HS-5 (cell line): Measurements from ENCODE around the gene PGLYRP4.

Experiments used
- DNase-seq: peaks from one replicate; pipeline ENCODE4 v3.0.0-alpha.2; 2012; ENCODE audit warnings: low read depth

Gene PGLYRP4, protein sequence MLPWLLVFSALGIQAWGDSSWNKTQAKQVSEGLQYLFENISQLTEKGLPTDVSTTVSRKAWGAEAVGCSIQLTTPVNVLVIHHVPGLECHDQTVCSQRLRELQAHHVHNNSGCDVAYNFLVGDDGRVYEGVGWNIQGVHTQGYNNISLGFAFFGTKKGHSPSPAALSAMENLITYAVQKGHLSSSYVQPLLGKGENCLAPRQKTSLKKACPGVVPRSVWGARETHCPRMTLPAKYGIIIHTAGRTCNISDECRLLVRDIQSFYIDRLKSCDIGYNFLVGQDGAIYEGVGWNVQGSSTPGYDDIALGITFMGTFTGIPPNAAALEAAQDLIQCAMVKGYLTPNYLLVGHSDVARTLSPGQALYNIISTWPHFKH

DNA sequence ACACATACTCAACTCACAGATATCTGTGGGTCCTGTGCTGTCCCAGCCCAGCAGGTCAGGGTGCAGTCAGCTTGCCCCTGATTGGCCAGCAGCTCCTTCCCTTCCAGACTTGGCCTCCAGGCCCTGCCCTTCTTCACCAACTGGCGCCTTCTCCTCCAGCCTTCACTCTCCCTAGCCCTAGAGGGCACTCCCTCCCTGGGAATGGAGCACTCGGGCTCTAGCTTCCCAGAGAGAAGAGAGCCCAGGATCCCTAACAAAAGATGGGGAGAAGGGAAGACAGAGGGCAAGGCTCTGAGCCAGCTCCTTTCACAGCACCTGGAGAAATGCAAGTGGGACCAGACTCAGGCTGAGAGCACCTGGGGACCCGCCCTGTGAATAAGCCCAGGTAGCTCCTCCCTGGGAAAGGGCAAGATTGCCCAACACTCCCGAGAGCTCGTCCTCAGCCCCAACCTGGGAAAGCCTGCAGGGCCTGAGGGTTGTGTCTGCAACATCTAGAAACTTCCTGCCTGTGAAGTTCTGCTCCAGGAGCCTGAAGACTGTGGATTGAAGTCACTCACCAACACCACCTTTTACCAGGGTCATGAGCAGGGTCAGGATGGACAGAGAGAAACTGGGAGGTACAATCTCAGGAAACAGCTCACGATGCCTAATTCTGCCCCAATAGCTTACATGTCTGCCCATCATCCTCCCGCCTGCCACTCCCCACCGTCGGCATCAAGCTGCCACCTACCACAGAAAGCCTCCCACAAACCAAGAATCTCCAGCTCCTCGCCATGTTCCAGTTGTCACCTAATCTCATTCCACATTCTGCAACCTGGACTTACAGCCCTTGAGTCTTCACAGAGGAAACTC is at the start of gene PGLYRP4:
Gene PGLYRP4 (minus strand): TSS at position 331 of the 852 bp plus-strand sequence. CDS start 909 bp downstream, outside the sequence.
- no peak for DNase-seq

DNA sequence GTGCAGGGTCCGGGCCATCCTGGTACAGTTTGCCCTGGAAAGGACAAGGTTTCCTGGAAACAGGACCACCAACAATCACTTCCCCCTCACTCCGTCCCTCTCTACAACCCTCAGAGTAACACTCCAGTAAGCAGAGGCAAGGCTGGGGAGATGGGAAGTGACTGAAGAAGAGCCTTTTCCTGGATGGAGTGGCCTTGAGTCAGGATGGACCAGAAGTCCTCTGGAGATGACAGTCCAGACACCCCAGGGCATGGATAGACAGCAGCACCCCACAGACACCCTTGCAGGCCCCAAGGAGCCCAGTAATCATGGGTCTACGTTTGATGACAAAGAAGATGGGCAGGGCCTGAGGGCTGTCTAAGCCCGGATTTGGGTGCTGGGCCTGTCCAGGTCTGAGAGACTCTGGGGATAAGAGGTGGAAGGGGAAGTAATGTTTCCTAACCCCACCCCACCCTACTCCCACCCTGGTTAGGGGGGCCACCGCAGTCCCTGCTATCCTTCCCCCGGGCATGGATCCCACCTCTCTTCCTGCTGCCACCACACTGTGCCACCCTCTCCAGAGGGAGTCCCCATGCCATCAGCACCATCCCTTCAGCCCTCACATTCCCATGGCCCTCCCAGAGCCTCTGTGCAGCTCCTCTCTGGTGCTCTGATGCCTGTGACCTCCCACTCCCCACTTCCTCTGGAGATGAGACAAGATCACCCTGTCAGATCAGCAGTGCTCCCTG is 49.4 kb upstream of the PGLYRP4 start:
- DNase-seq = no peak

DNA sequence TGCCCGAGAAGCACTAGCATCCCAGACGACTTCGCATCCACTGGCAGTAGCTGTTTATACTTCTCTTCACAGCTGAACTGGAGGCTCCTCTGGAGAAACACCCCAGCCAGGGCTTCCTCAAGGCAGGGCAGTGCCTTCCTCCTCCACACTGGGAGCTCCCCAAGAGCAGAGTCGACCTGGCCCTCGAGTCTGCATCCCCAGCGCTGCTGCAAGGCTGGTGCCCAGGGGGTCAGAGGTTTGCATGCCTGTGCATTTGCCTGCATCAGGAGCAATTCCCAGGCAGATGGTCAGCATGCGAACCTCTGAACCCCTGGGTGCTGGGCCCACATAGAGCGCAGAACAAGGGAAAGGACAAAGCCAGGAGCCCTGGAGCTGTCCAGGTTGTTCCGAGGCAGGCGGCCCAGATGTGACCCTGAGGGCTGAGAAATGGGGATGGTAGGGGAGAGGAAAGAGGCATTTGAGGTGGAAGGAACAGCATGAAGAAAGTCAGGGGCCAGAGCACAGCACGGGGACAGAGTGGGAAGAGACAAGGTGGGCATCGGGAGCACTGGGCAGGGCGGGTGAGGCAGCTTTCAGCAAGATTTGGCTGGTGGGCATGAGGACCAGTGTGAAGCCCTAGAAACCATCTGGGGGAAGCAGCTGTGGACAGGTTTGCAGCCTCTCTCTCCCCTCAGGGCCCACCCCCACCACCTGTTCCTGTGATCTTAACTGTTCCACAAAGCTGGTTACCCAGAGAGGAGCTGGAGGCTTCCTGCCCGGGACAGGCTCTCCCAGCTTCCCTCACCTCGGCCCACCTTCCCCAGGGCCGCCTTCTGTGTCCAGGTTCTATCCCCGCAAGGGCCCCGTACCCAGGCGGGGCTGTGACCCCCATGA is 48.6 kb upstream of the PGLYRP4 start:
- DNase-seq = no peak

DNA sequence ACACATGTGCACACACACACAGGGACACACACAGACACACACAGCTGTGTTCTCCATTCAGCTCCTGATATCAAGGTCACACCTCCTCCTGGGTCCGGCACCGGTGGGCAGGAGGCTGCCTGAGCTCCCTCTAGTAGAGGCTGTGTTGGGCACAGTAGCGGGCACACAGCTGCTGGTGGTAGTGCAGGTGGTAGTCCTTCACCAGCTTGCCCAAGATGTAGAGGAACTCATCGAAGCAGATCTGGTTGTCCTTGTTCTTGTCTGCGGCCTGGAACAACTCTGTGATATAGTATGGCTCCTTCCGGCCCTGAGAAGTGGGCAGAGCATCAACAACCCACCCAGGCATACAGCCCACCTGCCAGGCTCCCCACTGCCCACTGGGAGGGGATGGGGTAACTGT is 47.8 kb upstream of the PGLYRP4 start:
- no peak for DNase-seq

DNA sequence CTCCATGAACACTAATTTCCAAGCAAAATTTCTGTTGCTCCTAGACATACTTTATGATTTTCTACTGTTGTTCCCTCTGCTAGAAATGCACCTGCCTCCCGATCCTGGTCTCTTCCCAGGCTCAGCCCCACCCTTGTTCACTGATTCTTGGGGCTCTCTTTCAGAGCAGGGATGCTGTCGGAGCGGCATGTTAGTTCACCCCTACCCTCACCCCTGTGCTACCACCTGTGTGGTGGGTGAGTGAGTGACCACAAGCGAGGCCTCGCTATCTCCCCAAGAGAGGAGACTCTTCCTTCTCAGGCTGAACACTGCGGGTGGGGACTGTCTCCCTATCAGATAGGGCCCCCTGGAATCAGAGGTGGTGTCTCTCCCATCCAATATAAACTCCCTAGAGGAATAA is 47.1 kb upstream of the PGLYRP4 start:
- DNase-seq = no peak

DNA sequence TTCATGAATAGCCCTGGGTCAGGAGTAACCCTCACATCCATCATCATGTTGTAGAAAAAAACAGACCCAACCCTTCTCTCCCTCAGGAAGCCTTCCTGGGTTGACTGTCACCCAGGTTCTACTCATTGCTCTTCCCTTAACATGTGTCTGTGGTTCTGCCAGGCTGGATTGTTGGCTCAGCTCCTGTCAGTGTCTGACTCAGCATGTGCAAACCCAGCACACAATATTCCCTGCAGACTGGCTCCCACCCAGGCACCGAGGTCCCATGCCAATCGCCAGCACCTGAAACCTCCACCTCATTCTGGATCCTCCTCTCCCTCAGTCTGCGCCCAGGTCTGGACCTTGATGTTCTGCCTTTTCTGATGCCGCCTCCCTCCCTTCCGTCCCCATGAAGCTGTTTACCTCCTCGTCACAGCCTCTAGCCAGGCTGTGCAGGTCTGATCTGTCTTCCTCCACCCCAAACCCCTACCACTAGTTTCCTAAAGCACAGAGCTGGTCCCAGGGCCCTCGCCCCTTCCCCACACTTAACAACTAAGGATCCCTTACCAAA is 46.6 kb upstream of the PGLYRP4 start:
- DNase-seq = peak; percentile 29

DNA sequence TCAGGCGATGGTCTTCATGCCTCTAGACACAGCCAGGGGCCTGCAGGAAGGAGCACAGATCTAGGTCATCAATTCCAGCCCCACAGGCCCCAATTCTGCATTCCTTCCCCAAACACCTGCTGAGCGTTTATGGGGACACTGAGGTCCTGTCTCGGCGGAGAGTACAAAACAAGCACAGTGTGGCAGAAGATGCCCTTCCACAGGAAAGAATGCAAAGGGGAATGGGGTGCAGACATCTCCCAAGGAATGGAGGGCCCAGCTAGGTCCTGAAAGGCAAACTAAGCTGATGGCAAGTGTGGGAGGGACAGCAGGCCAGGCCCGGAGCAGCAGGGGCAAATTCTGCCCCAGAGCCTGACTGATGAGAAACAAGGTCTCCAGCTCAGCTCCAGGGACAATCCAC is 45.8 kb upstream of the PGLYRP4 start:
- DNase-seq = no peak

DNA sequence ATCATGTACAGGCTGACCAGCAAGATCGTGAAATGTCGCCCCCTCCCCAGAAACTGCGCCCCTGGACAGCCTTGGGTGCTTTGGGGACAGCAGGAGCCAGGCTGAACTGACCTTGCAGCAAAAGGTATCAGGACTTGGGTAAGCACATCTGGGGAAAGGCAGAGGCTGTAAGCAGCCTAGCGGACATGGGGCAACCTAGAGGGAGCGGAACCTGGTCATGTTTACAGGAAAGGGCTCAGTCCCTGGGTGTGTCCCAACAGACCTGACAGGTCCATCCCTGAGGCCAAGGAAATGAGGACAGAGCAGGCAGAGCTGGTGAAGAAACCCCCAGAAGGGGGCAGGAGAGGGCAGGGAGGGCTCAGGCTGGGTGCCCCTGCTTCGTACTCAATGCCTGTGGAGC is 45.3 kb upstream of the PGLYRP4 start:
- no peak for DNase-seq

DNA sequence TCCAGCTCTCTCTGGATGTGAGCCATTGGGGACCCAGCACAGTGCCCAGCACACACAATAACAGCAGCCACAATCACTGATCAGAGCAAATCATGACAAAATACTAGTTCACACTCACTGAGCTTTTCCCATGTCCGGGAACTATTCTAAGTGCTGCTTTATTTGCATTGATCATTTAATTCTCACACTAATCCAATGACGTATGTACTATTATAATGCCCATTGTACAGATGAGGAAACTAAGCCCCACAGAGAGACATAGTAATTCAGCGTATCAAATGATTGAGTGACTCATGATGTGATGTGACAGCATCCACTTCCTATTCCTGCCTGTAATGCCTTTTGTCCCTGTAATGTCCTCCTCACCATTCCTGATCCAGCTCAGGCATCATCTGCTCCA is 44.2 kb upstream of the PGLYRP4 start:
- DNase-seq = no peak

DNA sequence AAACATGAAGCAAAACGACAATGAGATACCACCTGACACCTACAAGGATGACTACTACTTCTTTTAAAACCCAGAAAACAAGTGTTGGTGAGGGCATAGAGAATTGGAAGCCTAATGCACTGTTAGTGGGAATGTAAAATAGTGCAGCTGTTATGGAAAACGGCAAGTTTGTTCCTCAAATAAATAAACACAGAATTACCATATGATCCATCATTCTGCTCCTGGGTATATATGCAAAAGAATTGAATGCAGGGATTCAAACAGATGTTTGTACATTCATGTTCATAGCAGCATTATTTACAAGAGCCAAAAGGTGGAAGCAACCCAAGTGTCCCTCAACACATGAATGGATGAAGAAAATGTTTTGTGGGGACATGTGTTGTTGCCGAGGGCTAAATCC is 43.6 kb upstream of the PGLYRP4 start:
- no peak for DNase-seq

DNA sequence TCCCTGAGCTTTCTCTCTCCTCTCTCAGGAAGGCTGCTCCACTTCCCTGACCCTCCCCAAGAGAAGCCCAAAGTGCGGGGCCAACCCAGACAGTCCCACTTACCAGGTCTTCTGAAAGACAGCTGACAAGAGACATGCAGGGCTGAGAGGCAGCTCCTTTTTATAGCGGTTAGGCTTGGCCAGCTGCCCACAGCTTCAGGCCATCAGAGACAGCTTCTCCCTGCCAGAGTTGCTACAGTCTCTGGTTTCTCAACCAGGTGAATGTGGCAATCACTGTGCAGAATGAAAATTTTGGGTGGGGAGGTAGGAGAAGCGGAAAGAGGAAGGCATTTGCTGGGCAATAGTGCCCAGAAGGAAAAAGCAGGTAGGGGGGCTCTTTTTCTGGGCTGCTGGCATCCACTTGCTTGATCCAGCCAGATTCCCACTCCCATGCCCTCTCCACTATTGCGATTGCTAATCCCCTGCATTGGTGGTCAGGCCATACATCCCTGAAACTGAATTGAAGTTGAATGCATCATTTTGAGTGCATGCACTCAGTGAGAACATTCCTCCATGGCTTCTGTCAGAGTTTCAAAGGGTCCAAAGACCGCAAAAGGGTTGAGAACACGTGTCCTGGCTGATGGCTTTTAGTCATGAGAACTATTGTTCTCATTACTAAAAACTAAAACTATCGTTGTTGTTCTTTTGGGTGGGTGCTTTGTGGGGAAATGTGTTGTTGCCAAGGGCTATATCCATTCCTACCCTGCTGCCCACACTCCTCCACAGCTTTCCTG is 42.5 kb upstream of the PGLYRP4 start, which contains the start of gene S100A8:
Gene S100A8 (minus strand): TSS at position 136 of the 773 bp plus-strand sequence. CDS start 538 bp downstream, outside the sequence.
- no peak for DNase-seq

DNA sequence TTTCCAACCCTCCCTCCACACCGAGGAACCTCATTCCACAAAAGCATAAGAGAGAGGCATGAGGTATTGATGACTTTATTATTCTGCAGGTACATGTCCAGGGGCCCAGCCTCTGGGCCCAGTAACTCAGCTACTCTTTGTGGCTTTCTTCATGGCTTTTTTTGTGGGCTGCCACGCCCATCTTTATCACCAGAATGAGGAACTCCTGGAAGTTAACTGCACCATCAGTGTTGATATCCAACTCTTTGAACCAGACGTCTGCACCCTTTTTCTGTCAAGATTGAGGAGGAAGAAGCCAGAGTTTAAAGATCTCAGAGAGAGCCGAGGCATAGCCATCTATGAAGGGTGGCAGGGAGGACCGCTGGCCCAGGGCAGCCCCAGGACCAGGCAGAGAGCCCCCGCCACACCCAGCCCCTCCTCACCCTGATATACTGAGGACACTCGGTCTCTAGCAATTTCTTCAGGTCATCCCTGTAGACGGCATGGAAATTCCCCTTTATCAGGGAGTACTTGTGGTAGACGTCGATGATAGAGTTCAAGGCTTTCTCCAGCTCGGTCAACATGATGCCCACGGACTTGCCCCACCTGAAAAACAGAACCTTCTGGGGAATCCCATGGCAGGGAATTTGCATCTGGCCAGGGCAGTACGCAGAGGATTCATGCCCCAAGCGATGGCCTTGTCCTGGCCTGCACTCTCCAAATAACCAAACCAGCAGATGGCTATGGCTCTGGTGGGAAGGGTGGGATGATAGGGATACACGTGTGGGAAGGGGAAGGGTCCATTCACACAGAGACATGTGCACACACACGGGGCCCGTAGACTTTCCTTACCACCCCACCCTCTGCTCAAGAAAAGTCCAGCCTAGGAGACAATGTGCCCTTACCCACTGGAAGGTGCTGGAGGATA is 41.6 kb upstream of the PGLYRP4 start:
- DNase-seq = no peak

DNA sequence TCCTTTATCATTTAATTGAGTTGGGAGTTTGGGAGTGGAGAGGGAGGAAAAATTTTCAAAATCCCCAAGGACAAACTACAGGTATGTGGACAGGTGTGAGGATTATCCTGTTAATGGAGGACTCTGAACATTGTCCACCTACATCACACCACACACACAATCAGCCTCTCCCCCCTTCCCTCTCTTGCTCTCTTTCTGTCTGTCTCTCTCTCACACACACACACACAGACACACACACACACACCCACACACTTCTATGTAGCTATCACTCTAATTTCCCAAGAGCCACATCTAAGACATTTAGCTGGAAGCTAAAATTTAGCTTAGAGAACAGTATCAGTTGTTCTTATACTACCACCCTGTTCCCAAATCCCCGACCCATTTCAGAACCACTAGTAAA is 40.8 kb upstream of the PGLYRP4 start:
- DNase-seq = no peak

DNA sequence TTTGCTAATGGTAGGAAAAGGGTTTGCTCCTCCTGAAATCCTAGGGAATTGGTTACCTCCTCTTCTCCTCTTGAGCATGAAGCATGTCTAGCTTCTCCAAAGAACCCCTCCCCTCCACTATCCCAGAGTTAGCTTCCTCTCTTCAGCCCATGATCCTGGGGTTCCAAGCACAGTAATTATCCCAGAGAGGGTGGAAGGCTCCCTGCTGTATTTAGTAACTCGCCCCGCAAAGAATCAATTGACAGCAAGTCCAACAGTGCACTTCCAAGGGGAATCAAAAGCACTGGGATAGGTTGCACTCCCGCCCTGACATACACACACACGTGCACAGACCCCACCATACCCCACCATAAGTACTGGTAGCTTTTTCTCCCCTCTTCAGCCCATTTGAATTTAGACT is 39.1 kb upstream of the PGLYRP4 start:
- DNase-seq = no peak

DNA sequence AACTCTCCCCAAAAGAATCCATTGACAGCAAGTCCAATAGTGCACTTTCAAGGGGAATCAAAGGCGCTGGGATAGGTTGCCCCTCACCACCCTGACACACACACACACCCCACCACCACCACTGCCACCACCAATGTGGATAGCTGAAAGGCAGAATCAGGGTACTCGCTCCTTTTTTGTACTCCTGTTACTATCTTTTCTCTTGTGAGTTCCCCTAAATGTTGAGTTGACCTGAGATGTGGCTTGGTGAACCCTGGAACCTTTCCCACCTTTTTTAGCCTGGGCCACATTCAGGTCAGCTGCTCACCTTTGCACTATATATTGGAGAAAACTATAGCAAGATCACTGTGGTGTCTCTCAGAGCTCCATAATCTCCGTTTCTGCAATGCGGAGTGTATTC is 38.4 kb upstream of the PGLYRP4 start:
- no peak for DNase-seq

DNA sequence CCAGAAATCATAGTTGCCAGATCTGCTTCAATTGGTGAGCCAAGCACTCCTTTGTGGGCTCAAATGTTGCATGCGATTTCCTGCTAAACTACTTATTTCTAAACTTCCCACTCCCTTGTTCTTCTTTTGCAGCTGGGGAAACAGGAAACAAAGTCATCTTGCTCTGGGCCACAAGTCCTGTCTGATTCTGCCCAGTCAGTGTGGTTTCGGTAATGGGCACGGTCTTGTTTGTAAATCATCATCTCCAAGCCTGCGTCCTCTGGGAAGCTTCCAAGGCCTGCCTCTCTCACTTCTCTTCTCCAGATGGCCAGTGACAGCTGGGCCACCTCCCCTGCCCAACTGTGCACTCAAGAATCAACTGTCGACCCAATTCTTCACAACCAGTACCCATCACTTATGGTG is 37.9 kb upstream of the PGLYRP4 start:
- DNase-seq = no peak

DNA sequence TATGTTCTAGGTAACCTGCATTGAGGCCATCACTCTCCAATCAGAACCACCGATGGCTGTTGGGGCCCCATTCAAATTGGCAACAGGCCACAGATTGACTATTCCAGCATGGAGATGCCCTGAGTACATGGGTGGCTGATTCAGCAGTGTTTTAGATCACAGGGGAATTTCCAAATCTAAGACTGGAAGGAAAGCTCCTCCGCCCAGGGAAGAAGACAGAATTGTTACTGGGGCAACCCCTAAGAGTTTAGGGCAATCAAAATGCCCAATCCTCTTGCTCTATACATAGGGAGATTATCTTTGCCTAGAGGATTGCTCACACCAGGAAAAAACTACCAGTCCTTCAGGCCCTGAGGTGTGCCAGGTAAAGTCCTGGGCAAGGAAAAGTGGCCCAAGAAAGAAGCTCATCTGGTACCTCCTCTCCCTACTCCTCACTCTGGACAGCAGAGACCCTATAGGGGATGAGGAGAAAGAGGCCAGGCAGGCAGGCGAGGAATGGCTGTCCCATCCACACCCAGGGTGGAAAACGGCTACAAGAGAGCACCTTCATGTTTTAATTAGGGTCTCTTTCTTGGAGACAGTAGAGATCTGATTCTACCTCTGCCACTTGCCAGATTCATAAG is 36.4 kb upstream of the PGLYRP4 start:
- no peak for DNase-seq

DNA sequence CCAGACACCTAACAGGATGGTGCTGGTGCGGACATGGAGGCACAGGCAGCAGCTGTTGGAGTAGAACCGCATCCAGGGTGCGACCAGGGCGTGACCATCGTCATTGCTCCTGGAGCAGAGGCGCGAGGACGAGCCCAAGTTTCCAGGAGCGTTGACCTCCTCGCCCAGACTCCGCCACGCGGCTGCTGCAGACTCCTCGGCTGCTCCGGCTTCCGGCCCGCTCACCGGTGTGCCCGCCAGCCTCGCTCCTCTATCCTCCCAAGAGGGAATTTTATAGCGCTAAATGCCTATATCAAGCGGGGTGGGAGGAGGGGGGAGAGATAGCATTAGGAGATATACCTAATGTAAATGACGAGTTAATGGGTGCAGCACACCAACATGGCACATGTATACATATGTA is 32.1 kb upstream of the PGLYRP4 start:
- DNase-seq = no peak

DNA sequence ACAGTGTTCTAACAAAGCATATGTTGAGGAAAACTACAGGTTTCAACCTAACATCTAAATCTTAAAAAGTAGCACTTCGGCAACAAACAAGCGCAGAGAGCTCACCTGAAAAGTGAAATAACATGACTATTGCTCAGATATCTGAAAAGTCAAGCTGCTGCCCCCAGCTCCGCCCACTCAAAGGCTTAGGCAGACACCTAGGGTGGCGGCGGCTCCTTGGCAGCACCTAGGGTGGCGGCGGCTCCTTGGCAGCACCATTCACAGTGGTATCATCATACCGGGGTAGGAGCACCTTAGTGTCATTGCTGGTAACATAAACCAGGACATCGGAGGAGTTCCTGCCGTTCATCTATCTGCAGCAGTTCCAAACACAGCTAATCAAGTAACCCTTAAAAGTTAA is 30.9 kb upstream of the PGLYRP4 start:
- no peak for DNase-seq
